ENCODE data around the gene LCE7A.

DNA sequence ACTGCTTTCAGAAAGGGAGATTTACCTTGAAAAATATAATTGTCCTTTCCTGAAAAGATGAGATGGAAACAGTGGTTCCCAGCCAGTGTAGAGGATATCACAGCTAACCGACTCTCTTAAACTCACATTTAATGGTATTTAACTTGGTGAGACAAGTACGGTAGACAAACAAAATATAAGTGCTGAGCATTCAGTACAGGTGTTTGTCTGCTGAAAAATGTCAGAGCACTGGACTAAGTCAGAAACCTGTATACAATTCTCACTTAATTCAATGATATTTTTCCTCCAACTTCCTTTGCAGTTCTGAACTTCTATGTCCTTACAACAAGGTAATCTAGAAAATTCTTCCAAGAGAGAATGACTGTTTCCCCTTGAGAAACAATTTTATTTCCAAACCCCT, 48.1 kb upstream of the LCE7A start, which contains the start of gene LCE1B:
- TF ChIP-seq, protein P1, sequence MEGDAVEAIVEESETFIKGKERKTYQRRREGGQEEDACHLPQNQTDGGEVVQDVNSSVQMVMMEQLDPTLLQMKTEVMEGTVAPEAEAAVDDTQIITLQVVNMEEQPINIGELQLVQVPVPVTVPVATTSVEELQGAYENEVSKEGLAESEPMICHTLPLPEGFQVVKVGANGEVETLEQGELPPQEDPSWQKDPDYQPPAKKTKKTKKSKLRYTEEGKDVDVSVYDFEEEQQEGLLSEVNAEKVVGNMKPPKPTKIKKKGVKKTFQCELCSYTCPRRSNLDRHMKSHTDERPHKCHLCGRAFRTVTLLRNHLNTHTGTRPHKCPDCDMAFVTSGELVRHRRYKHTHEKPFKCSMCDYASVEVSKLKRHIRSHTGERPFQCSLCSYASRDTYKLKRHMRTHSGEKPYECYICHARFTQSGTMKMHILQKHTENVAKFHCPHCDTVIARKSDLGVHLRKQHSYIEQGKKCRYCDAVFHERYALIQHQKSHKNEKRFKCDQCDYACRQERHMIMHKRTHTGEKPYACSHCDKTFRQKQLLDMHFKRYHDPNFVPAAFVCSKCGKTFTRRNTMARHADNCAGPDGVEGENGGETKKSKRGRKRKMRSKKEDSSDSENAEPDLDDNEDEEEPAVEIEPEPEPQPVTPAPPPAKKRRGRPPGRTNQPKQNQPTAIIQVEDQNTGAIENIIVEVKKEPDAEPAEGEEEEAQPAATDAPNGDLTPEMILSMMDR (conservative IDR thresholded peaks at IDR 0.05 in 1 of 2, IDR thresholded peaks at IDR 0.05 in 1 of 2; ENCODE audit: low read depth in 1 of 2, low read length in 2 of 2) = no peak
- no peak for TF ChIP-seq EZH2 (IDR thresholded peaks at IDR 0.05; ENCODE audit: low read length, missing control alignments)

Measured in fibroblast of lung (primary cell).